Measurements from ENCODE around the gene TMUB1.
"Not testable (repeated sequence)": the region's sequence is repeated elsewhere in the genome, so short reads cannot be mapped to it uniquely, and the experiment has no call there.

Gene TMUB1

GRCh38 chr7:151048911-151049463, 34.3 kb downstream of the TMUB1 start:
- CTCF ChIA-PET, result no interaction called here
- H3K27ac ChIP-seq, result no peak overlapping the region
- DNase-seq (ENCODE audit: low spot score), result no peak
- TF ChIP-seq, protein P1, sequence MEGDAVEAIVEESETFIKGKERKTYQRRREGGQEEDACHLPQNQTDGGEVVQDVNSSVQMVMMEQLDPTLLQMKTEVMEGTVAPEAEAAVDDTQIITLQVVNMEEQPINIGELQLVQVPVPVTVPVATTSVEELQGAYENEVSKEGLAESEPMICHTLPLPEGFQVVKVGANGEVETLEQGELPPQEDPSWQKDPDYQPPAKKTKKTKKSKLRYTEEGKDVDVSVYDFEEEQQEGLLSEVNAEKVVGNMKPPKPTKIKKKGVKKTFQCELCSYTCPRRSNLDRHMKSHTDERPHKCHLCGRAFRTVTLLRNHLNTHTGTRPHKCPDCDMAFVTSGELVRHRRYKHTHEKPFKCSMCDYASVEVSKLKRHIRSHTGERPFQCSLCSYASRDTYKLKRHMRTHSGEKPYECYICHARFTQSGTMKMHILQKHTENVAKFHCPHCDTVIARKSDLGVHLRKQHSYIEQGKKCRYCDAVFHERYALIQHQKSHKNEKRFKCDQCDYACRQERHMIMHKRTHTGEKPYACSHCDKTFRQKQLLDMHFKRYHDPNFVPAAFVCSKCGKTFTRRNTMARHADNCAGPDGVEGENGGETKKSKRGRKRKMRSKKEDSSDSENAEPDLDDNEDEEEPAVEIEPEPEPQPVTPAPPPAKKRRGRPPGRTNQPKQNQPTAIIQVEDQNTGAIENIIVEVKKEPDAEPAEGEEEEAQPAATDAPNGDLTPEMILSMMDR (conservative IDR thresholded peaks at IDR 0.05; ENCODE audit: low read depth), result no peak
- POLR2A ChIA-PET (ENCODE audit: low non-redundant PET), result no interaction called here

- TF ChIP-seq, protein P1 (conservative IDR thresholded peaks at IDR 0.05; ENCODE audit: low read depth), result no peak
- DNase-seq (ENCODE audit: low spot score), result no peak
- POLR2A ChIA-PET (ENCODE audit: low non-redundant PET), result no interaction called here
- CTCF ChIA-PET, result no interaction called here
- H3K27ac ChIP-seq, result peak within 1 kb of the TSS; percentile 54; the same call in 1 of the 2 replicates
Observed at GRCh38 chr7:151047976-151048815, 35.1 kb downstream of the TMUB1 start, which contains the start of gene ASIC3. ASIC3 (plus strand) TSS chr7:151048531; CDS start chr7:151048886, 355 bp downstream.

DNA sequence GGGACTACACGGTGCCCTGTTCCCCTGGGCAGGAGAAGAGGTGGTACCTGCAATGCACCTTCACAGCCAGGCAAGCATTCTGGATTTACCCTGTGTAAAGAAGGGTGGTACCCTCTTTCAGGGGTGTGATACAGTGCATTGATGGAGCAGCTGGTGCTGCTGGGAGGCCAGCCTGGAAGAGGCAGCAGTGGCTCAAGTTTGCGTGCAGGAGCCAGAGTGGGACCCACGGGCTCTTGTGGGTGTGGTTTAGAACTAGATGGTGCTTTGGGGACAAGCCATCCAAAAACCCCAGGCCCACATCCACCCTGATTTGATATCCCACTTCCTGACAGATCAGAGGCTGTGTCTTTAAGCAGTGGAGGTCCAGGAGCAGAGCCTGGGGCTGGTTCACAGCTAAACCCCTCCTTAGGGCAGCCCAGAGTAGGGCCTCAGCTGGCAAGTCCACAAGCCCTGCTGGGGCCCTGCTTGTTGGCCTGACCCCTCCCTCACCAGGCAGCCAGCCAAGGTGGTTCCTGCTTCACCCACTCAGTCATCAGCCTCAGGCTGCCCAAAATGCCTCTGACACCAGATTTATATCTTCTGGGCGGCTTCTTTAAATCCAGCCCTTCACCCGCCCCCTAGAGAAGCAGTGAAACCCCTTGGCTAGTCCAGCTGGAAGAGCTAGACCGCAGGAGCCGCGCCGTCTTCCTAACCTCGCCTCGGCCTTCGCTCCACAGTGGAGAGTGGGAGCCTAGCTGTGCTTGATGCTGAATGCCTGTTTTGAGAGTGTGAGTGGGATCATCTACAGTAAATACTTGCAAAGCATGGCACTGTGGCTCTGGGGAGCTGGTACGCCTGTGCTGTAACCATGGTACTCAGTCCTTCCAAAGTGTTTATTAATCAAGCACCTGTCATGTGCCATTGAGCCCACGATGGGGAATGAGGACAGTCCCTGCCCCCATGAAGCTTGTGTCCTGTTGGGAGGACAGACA, 36.4 kb downstream of the TMUB1 start:
- peak overlapping the region; percentile 54 for H3K27ac ChIP-seq
- ChIA-PET POLR2A (ENCODE audit: low non-redundant PET) (no interaction called here), CTCF (interaction anchor here (0.6 kb wide), 2 partner anchors 16 to 43 kb away, joined by 3 to 4 read pairs; no protein-coding TSS in a partner anchor)
- DNase-seq (ENCODE audit: low spot score), result peak; percentile 20
- TF ChIP-seq, protein P1 (conservative IDR thresholded peaks at IDR 0.05; ENCODE audit: low read depth), result no peak

- no peak for DNase-seq (ENCODE audit: low spot score)
- TF ChIP-seq, protein P1 (conservative IDR thresholded peaks at IDR 0.05; ENCODE audit: low read depth), result no peak
- H3K27ac ChIP-seq, result peak overlapping the region; percentile 54
- POLR2A ChIA-PET (ENCODE audit: low non-redundant PET), result no interaction called here
- CTCF ChIA-PET, result no interaction called here
Observed at GRCh38 chr7:151045967-151046366, 37.3 kb downstream of the TMUB1 start.

DNA sequence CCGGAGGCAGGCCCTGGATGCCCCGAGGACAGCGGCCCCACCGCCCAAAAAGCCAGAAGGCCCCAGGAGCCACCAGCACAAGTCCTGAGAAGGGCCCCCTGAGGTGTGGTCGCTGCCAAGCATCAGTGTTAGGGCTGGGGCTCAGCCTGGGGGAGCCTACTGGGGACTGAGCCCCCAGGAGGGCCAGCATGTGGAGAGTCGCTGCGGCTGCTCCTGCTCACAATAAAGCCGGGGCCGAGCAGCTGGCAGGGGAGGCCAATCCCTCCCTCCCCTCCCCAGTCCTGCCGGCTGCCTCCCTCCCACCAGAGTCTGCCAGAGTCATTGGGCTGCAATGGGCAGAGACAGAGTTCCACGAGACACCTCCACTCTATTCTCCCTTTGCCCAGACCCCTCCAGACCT, 38.0 kb downstream of the TMUB1 start:
- H3K27ac ChIP-seq, result peak overlapping the region; percentile 54
- TF ChIP-seq, protein P1 (conservative IDR thresholded peaks at IDR 0.05; ENCODE audit: low read depth), result no peak
- ChIA-PET CTCF (interaction anchor here (0.7 kb wide), 1 partner anchor 14 kb away, joined by 3 read pairs; the partner anchor contains the start of gene SLC4A2), POLR2A (ENCODE audit: low non-redundant PET) (no interaction called here)
- no peak for DNase-seq (ENCODE audit: low spot score)

DNA sequence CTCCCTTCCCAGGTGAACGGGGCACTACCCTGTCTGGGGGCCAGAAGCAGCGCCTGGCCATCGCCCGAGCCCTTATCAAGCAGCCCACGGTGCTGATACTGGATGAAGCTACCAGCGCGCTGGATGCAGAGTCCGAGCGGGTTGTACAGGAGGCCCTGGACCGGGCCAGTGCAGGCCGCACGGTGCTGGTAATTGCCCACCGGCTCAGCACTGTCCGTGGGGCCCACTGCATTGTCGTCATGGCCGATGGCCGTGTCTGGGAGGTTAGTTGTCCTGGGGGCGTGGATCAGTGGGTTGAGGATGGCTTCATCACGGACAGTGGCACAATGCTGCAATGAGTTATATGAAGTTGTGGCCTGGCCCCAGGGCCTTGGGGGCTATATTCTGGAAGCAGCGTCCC, 39.3 kb downstream of the TMUB1 start:
- DNase-seq (ENCODE audit: low spot score), result no peak
- TF ChIP-seq, protein P1 (conservative IDR thresholded peaks at IDR 0.05; ENCODE audit: low read depth), result no peak
- ChIA-PET POLR2A (ENCODE audit: low non-redundant PET) (no interaction called here), CTCF (no interaction called here)
- no peak overlapping the region for H3K27ac ChIP-seq

DNA sequence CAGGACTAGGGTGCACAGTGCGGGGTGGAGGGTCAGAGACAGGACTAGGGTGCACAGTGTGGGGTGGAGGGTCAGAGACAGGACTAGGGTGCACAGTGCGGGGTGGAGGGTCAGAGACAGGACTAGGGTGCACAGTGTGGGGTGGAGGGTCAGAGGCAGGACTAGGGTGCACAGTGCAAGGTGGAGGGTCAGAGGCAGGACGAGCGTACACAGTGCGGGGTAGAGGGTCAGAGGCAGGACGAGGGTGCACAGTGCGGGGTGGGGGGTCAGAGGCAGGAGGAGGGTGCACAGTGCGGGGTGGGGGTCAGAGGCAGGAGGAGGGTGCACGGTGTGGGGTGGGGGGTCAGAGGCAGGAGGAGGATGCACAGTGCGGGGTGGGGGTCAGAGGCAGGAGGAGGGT, 39.8 kb downstream of the TMUB1 start:
- POLR2A ChIA-PET (ENCODE audit: low non-redundant PET); DNase-seq (ENCODE audit: low spot score); H3K27ac ChIP-seq; CTCF ChIA-PET: not testable (repeated sequence)
